ENCODE data around the gene OGFOD3. TPM values are rescaled to one million over a fixed set of nuclear protein-coding genes. Genes with fewer than 3 reads are reported as not detected.

OGFOD3 gene
- total RNA-seq, 1 donor from 2014 or later = 27.1 TPM

GRCh38 chr17:82445542-82445941 is 27.2 kb upstream of the OGFOD3 start:
- peak overlapping the region; percentile 43 for H3K27ac ChIP-seq
- peaks cover 38% of the 10 kb centered on the region for H3K4me1 ChIP-seq
- H3K4me3 ChIP-seq = no peak overlapping the region
- intact Hi-C loops (cut with DNase I) = no loop called here
- DNase-seq (no peak), ATAC-seq (no peak)
- H3K36me3 ChIP-seq = peaks cover 53% of the 10 kb centered on the region
- no peaks in the 10 kb centered on the region for H3K9me3 ChIP-seq
- no peaks in the 10 kb centered on the region for H3K27me3 ChIP-seq (ENCODE audit: low read depth)
- TF ChIP-seq CTCF (IDR thresholded peaks at IDR 0.05) = no peak

- peak overlapping the region; percentile 43 for H3K27ac ChIP-seq
- H3K4me1 ChIP-seq = peaks cover 38% of the 10 kb centered on the region
- peaks cover 53% of the 10 kb centered on the region for H3K36me3 ChIP-seq
- intact Hi-C loops (cut with DNase I) = no loop called here
- H3K27me3 ChIP-seq (ENCODE audit: low read depth) = no peaks in the 10 kb centered on the region
- no peaks in the 10 kb centered on the region for H3K9me3 ChIP-seq
- TF ChIP-seq CTCF (IDR thresholded peaks at IDR 0.05) = no peak
- DNase-seq = no peak
- H3K4me3 ChIP-seq = no peak overlapping the region
- no peak for ATAC-seq
Observed at GRCh38 chr17:82444941-82445521, 26.6 kb upstream of the OGFOD3 start.

GRCh38 chr17:82444284-82444893 is 26.0 kb upstream of the OGFOD3 start:
- no peak for TF ChIP-seq CTCF (IDR thresholded peaks at IDR 0.05)
- Histone ChIP-seq H3K4me3 (no peak overlapping the region), H3K27ac (peak overlapping the region; percentile 43), H3K27me3 (ENCODE audit: low read depth) (no peaks in the 10 kb centered on the region), H3K9me3 (no peaks in the 10 kb centered on the region), H3K36me3 (peaks cover 53% of the 10 kb centered on the region), H3K4me1 (peaks cover 32% of the 10 kb centered on the region)
- no peak for ATAC-seq
- intact Hi-C loops (cut with DNase I) = no loop called here
- no peak for DNase-seq

GRCh38 chr17:82443465-82444283 is 25.3 kb upstream of the OGFOD3 start:
- TF ChIP-seq CTCF (IDR thresholded peaks at IDR 0.05) = no peak
- H3K4me1 ChIP-seq = peaks cover 26% of the 10 kb centered on the region
- no peaks in the 10 kb centered on the region for H3K27me3 ChIP-seq (ENCODE audit: low read depth)
- peaks cover 53% of the 10 kb centered on the region for H3K36me3 ChIP-seq
- ATAC-seq (no peak), DNase-seq (no peak)
- intact Hi-C loops (cut with DNase I) = no loop called here
- no peaks in the 10 kb centered on the region for H3K9me3 ChIP-seq
- no peak overlapping the region for H3K27ac ChIP-seq
- H3K4me3 ChIP-seq = no peak overlapping the region

- no peak for ATAC-seq
- no peak for DNase-seq
- H3K36me3 ChIP-seq = peaks cover 51% of the 10 kb centered on the region
- H3K4me1 ChIP-seq = peaks cover 24% of the 10 kb centered on the region
- intact Hi-C loops (cut with DNase I) = no loop called here
- H3K27ac ChIP-seq = no peak overlapping the region
- H3K27me3 ChIP-seq (ENCODE audit: low read depth) = no peaks in the 10 kb centered on the region
- no peaks in the 10 kb centered on the region for H3K9me3 ChIP-seq
- no peak overlapping the region for H3K4me3 ChIP-seq
- no peak for TF ChIP-seq CTCF (IDR thresholded peaks at IDR 0.05)
Observed at GRCh38 chr17:82442643-82443464, 24.5 kb upstream of the OGFOD3 start.

Measured in lower lobe of right lung (tissue), 2 donors.